GM13977 (cell line): ENCODE results near the gene R3HDM1.

Experiments
- DNase-seq: peaks from one replicate; pipeline ENCODE4 v3.0.0; 2012; ENCODE audit warnings: low spot score
- in situ Hi-C: fragments of 300-500 bp; cut with MboI; formaldehyde crosslinking; loops from one replicate; pipeline ENCODE4 v1.12.0; 2022; ENCODE audit warnings: low sequenced_read_pairs, low pct_unique_long_range_greater_than_20kb, mixed read lengths, inconsistent platforms; ENCODE audit not compliant: unreplicated experiment
- TF ChIP-seq, protein P1 (sequence below): IDR thresholded peaks from 2 replicates; pipeline ENCODE4 v1.5.1; 2012; ENCODE audit warnings: mild to moderate bottlenecking, control low read depth; ENCODE audit not compliant: insufficient read depth; ENCODE audit errors: extremely low read depth, missing control alignments

Gene R3HDM1

DNA sequence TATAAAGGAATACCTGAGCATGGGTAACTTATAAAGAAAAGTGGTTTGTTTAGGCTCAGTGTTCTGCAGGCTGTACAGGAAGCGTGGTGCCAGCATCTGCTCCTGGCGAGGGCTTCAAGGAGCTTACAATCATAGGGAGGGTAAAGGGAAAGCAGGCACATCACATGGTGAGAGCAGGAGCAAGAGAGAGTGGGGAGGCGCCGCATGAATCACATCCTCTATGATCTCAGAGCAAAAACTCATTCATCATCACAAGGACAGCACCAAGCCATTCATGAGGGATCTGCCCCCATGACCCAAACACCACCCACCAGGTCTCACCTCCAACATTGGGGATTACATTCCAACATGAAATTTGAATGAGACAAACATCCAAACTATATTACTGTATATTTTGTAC, 32.5 kb downstream of the R3HDM1 start:
- TF ChIP-seq, protein P1, sequence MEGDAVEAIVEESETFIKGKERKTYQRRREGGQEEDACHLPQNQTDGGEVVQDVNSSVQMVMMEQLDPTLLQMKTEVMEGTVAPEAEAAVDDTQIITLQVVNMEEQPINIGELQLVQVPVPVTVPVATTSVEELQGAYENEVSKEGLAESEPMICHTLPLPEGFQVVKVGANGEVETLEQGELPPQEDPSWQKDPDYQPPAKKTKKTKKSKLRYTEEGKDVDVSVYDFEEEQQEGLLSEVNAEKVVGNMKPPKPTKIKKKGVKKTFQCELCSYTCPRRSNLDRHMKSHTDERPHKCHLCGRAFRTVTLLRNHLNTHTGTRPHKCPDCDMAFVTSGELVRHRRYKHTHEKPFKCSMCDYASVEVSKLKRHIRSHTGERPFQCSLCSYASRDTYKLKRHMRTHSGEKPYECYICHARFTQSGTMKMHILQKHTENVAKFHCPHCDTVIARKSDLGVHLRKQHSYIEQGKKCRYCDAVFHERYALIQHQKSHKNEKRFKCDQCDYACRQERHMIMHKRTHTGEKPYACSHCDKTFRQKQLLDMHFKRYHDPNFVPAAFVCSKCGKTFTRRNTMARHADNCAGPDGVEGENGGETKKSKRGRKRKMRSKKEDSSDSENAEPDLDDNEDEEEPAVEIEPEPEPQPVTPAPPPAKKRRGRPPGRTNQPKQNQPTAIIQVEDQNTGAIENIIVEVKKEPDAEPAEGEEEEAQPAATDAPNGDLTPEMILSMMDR, result no peak
- no peak for DNase-seq
- in situ Hi-C loops, result no loop called here

DNA sequence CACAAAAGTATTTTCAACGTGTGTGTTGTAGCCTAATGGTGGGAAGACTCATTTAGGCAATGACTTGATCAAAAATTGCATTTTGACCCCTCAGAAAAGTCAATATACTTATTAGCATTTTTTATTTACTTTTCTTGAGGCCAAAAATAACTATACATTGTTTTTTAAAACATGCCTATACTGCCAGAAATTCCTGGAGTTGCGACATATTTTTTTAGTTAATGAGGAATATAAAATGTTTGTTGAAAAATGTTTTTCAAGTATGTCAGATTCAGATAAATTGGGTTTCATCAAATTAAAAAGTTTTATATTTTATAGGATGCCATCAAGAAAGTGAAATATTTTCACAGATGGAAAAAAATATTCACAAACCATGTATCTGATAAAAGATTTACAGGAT, 39.6 kb downstream of the R3HDM1 start:
- in situ Hi-C loops, result no loop called here
- no peak for DNase-seq
- TF ChIP-seq, protein P1, result no peak

DNA sequence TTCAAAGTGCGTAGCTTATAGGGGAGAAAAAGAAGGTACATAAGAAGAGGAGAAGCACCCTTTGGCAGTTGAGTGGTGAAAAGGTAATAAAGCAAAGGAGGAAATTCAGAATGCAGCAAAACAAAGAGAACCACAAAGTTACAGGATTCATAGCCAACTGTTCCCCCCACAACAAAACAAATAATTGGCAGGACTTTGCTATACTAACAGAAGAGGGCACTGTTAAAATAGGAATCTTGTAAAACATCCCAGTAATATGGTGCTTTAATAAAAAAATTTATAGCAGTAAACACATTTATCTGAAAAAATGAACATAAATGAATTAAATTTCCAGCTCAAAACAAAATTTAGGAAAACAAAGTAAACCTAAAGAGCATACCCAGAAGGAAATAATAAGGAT, 42.3 kb downstream of the R3HDM1 start:
- no peak for DNase-seq
- in situ Hi-C loops, result no loop called here
- TF ChIP-seq, protein P1, result no peak

DNA sequence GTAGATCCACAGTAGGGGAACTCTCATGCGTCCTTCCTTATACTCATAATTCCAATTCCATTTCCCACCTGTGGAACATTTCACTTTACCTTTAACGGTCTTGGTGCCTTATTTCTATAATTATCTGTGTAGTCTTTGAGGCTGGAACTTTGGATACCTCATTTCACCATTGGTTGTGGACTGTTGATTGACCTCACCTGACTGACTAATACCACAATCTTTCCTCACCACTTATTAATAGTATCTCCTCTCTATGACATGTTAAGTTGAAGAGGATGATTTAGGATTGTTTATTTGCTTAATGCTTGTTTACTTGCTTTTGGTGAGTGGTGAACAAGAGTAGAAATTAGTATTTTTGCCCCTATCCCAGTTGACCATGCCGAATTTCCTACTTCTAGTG, 50.0 kb downstream of the R3HDM1 start:
- TF ChIP-seq, protein P1, result no peak
- in situ Hi-C loops, result no loop called here

DNA sequence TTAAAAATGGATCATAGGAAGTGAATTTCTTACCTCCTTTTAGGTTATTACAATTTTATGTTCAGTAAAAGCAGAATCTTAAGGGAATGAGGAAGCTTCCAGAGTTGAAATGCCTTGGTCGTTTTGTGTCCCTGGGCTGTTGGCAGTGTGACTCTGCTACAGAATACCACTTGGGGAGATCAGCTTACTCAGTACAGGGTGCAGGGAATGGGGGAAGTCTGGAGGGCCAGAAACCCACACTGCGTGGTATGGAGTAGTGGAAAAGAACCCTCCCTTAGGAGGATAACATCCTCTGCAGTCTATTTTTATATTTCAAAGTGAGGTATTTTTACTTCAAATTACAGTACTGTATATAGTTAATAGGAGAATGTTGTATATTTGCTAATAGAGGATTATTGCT, 51.1 kb downstream of the R3HDM1 start:
- in situ Hi-C loops, result no loop called here
- TF ChIP-seq, protein P1, result no peak
- no peak for DNase-seq

More for the DNA sequence above, 50.0 kb downstream of the R3HDM1 start:
- DNase-seq, result no peak

DNA sequence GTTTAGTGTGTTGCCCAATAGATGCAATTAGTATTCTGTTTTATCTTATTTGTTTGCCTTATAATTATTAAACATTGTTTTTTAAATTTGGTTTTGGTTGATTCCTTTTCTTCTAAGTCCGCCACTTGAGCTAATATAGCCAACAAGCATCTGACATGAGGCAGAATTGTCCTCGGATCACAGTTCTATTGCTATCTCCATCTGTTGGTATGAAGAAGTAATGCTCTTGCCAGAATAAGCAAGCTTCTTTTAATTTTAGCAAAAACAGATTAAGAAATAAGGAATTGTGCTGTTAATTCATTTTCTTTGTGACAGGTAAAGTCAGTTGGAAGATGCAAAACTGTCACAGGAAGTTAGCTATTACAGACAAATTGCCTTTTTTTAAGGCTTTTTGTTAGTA, 54.3 kb downstream of the R3HDM1 start:
- TF ChIP-seq, protein P1, result no peak
- in situ Hi-C loops, result no loop called here
- no peak for DNase-seq

DNA sequence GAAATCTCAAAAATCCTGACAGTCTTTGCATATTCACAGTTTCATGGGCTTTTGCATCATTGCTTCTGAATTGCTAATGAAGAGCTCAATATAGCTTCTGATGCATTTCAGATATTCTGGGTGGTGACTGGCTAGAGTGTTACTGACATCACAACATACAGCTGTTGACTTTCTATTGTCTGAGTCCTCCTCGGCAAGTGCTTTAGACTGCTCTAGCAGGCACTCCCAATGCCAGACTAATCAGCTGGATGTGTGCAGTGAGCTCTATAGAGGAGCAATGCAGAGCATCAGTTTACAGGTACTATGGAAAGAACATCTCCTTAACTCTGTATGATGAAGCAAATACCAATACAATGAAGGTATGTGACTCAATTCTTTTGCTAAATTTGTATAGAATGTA, 54.9 kb downstream of the R3HDM1 start:
- DNase-seq, result no peak
- in situ Hi-C loops, result no loop called here
- TF ChIP-seq, protein P1, result no peak
